A673 (cell line): ENCODE results near the gene TPD52L1.

Experiments used
- CTCF ChIP-seq: fragments of 300-800, 200-600 bp; sonication (generic); conservative IDR thresholded peaks from 2 replicates; pipeline ENCODE4 v1.5.1; 2017; ENCODE audit warnings: low read depth, mild to moderate bottlenecking, antibody characterized with exemption, low read length, moderate library complexity, mixed read lengths
- EZH2 ChIP-seq: fragments of 200-600 bp; sonication (generic); IDR thresholded peaks from 2 replicates; pipeline ENCODE4 v1.6.1; 2017; ENCODE audit warnings: borderline replicate concordance, low read depth, mild to moderate bottlenecking, mixed read lengths, antibody characterized with exemption, low read length; ENCODE audit not compliant: poor library complexity, severe bottlenecking

GRCh38 chr6:125156496-125156895, 2.9 kb downstream of the TPD52L1 start:
- TF ChIP-seq CTCF (no peak), EZH2 (no peak)
